Effector CD8-positive, alpha-beta T cell (primary cell): ENCODE results near the gene TLE6.
"Not testable (repeated sequence)": the region's sequence is repeated elsewhere in the genome, so short reads cannot be mapped to it uniquely, and the experiment has no call there.

Experiments
- DNase-seq: peaks from one replicate; lab custom pipeline; 2025; lab: John Stamatoyannopoulos, UW

The TLE6 gene

GRCh38 chr19:3004522-3004921 is 27.2 kb downstream of the TLE6 start:
- DNase-seq = no peak

- DNase-seq = no peak
These were observed 28.0 kb downstream of the TLE6 start for GRCh38 chr19:3005345-3005744.

GRCh38 chr19:3006075-3006767 is 28.9 kb downstream of the TLE6 start:
- DNase-seq = peak; percentile 18

GRCh38 chr19:3007975-3008374 is 30.6 kb downstream of the TLE6 start:
- DNase-seq = no peak

- DNase-seq = no peak
These were observed 31.6 kb downstream of the TLE6 start for GRCh38 chr19:3008994-3009393.

GRCh38 chr19:3010871-3011270 is 33.5 kb downstream of the TLE6 start:
- no peak for DNase-seq

GRCh38 chr19:3012059-3012458 is 34.7 kb downstream of the TLE6 start:
- not testable (repeated sequence) for DNase-seq

- DNase-seq = no peak
These were observed 35.4 kb downstream of the TLE6 start for GRCh38 chr19:3012621-3013262.

GRCh38 chr19:3013263-3013725 is 35.9 kb downstream of the TLE6 start:
- no peak for DNase-seq

GRCh38 chr19:3014135-3014534 is 36.8 kb downstream of the TLE6 start:
- DNase-seq = no peak

GRCh38 chr19:3015126-3016057 is 38.0 kb downstream of the TLE6 start:
- no peak for DNase-seq

GRCh38 chr19:3017923-3018322 is 40.6 kb downstream of the TLE6 start:
- no peak for DNase-seq

- DNase-seq = no peak
These were observed 42.0 kb downstream of the TLE6 start for GRCh38 chr19:3019211-3019854.

- DNase-seq = no peak
These were observed 43.1 kb downstream of the TLE6 start for GRCh38 chr19:3020321-3020960.

- no peak for DNase-seq
These were observed 47.1 kb downstream of the TLE6 start for GRCh38 chr19:3024509-3024869.

- no peak for DNase-seq
These were observed 47.6 kb downstream of the TLE6 start for GRCh38 chr19:3024870-3025548.

- DNase-seq = no peak
These were observed 48.2 kb downstream of the TLE6 start for GRCh38 chr19:3025549-3025886.

- DNase-seq = no peak
These were observed 49.4 kb downstream of the TLE6 start for GRCh38 chr19:3026768-3027167.

- DNase-seq = no peak
These were observed 49.9 kb downstream of the TLE6 start for GRCh38 chr19:3027292-3027691.

- DNase-seq = no peak
These were observed 50.6 kb downstream of the TLE6 start for GRCh38 chr19:3027981-3028304.
